AG04450 (cell line): ENCODE results near the gene SPSB4. TPM values are rescaled to one million over a fixed set of nuclear protein-coding genes. Genes with fewer than 3 reads are reported as not detected.
A peak's percentile ranks its signal among the peaks of the same experiment; 100 is the strongest.

Source experiments
- CTCF ChIA-PET: fragments of 300-600, 350-600 bp; formaldehyde crosslinking; extraction: SDS; loops from one replicate; lab custom pipeline; 2022; ENCODE audit warnings: antibody characterized with exemption, inconsistent platforms; lab: Charles Lee
- POLR2A ChIA-PET: fragments of 350-600 bp; formaldehyde crosslinking; extraction: SDS; loops from one replicate; lab custom pipeline; 2021; ENCODE audit warnings: antibody characterized with exemption, inconsistent platforms; lab: Yijun Ruan, JAX
- DNase-seq: peaks from one replicate; pipeline ENCODE4 v3.0.0-alpha.2; 2011; ENCODE audit warnings: low read depth, low spot score
- H3K27ac ChIP-seq: one replicate; pipeline ENCODE4 v1.5.1; 2012; ENCODE audit warnings: low read depth, low read length, control low read depth
- H3K27me3 ChIP-seq: one replicate; pipeline ENCODE4 v1.6.0; 2012; ENCODE audit warnings: low read length; ENCODE audit not compliant: control insufficient read depth, insufficient read depth
- H3K4me3 ChIP-seq: 2 replicates; pipeline ENCODE4 v1.5.1; 2011; ENCODE audit warnings: mild to moderate bottlenecking, low read depth, low read length, control low read depth
- H3K9me3 ChIP-seq: 2 replicates; pipeline ENCODE4 v1.5.1; 2012; ENCODE audit warnings: low read length; ENCODE audit not compliant: control insufficient read depth, insufficient read depth
- polyA plus RNA-seq: library from polyadenylated mRNA; depleted of rRNA; stranded (reverse); fragments of >200 nt; gene quantifications from 2 replicates; pipeline ENCODE4 v1.2.3, GENCODE V29; 2011
- TF ChIP-seq, protein P1 (sequence below): IDR thresholded peaks from 2 replicates; pipeline ENCODE4 v1.5.1; 2011; ENCODE audit warnings: low read depth, low read length, control low read depth, inconsistent platforms

The SPSB4 gene
- polyA plus RNA-seq, 1 experiment: not detected

DNA sequence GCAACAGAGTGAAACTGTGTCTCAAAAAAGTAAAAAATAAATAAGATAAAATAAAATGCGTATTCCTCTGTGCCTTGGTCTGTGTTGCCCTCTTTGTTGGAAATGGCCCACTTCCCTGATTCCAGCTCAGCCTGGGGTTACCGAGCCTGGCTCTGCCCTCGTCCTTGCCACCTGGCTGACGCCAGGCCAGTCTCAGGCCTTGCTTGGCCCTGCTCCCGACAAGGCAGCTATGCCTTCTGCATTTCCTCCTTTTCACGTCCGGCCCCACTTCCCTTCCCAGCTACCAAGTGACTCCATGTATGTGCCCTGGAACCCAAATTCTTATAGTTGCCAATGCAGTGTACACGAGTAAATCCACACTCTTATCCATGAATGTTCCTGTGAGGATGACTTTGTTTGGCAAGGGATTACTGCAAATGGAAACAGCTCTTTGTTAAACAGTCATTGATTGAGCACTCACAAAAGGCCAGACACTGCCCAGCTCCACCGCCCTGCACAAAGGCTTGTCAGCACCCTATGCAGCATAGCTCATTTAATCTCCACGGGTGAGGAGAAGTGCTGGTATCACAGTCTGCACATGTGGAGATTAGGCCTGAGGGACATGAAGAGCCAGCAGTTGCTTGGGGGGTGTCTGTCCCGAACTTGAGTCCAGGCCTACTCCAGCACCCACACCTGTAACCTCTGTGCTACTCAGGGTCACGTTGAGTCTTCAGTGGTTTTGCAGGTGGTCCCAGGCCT lies 25.1 kb downstream of the SPSB4 start:
- no peak for DNase-seq
- no peaks in the 10 kb centered on the region for H3K27me3 ChIP-seq
- no peak overlapping the region for H3K27ac ChIP-seq
- no peaks in the 10 kb centered on the region for H3K9me3 ChIP-seq
- POLR2A ChIA-PET: no interaction called here
- CTCF ChIA-PET: interaction anchor here (0.5 kb wide), 1 partner anchor 66 kb away, joined by 5 read pairs; no protein-coding TSS in a partner anchor
- no peak overlapping the region for H3K4me3 ChIP-seq
- TF ChIP-seq, protein P1, sequence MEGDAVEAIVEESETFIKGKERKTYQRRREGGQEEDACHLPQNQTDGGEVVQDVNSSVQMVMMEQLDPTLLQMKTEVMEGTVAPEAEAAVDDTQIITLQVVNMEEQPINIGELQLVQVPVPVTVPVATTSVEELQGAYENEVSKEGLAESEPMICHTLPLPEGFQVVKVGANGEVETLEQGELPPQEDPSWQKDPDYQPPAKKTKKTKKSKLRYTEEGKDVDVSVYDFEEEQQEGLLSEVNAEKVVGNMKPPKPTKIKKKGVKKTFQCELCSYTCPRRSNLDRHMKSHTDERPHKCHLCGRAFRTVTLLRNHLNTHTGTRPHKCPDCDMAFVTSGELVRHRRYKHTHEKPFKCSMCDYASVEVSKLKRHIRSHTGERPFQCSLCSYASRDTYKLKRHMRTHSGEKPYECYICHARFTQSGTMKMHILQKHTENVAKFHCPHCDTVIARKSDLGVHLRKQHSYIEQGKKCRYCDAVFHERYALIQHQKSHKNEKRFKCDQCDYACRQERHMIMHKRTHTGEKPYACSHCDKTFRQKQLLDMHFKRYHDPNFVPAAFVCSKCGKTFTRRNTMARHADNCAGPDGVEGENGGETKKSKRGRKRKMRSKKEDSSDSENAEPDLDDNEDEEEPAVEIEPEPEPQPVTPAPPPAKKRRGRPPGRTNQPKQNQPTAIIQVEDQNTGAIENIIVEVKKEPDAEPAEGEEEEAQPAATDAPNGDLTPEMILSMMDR: no peak

GRCh38 chr3:141076797-141077571 lies 25.8 kb downstream of the SPSB4 start:
- H3K9me3 ChIP-seq: no peaks in the 10 kb centered on the region
- peak overlapping the region; percentile 11 for H3K4me3 ChIP-seq
- H3K27ac ChIP-seq: no peak overlapping the region
- CTCF ChIA-PET: interaction anchor here (0.9 kb wide), 1 partner anchor 65 kb away, joined by 3 read pairs; no protein-coding TSS in a partner anchor
- POLR2A ChIA-PET: no interaction called here
- TF ChIP-seq, protein P1: no peak
- H3K27me3 ChIP-seq: no peaks in the 10 kb centered on the region
- no peak for DNase-seq

GRCh38 chr3:141077631-141078030 lies 26.5 kb downstream of the SPSB4 start:
- ChIA-PET POLR2A (no interaction called here), CTCF (interaction anchor here (0.9 kb wide), 1 partner anchor 65 kb away, joined by 3 read pairs; no protein-coding TSS in a partner anchor)
- Histone ChIP-seq H3K27ac (no peak overlapping the region), H3K27me3 (no peaks in the 10 kb centered on the region), H3K4me3 (no peak overlapping the region), H3K9me3 (no peaks in the 10 kb centered on the region)
- TF ChIP-seq, protein P1: no peak
- no peak for DNase-seq

DNA sequence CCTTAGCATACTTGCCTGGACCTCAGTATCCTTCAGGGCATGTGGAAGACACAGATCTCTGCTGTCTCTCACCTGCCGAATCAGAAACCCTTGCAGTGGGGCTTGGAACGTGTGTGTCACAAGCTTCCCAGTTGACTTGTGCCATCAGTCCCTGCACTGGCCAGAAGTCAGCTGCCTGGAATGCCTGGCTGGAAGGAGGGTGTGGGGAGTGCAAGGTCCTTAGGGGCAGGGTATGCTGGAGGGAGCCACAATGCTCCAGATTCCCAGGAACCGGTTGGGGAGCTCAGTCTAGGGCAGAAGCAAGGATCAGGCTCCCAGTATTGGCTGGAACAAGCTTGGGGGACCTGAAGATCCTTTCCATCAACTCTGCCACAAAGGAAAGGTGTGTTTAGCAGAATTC lies 27.1 kb downstream of the SPSB4 start:
- DNase-seq: no peak
- TF ChIP-seq, protein P1: no peak
- no peak overlapping the region for H3K27ac ChIP-seq
- no peak overlapping the region for H3K4me3 ChIP-seq
- POLR2A ChIA-PET: no interaction called here
- CTCF ChIA-PET: interaction anchor here (1.0 kb wide), 1 partner anchor 27 kb away, joined by 3 read pairs; no protein-coding TSS in a partner anchor
- no peaks in the 10 kb centered on the region for H3K27me3 ChIP-seq
- no peaks in the 10 kb centered on the region for H3K9me3 ChIP-seq
